IMR-90 (cell line): ENCODE measurements around the gene GPR157. TPM values are rescaled to one million over a fixed set of nuclear protein-coding genes. Genes with fewer than 3 reads are reported as not detected.

Source experiments
- ATAC-seq: fragments of 200-7000 bp; cut with Tn5 transposase; 2 replicates; pipeline ENCODE4 v1.9.1; 2020; ENCODE audit warnings: low read depth, mild to moderate bottlenecking, moderate library complexity
- BruUV-seq: library from RNA; stranded (reverse); fragments of 400-500 nt; replicated peaks from 2 replicates; lab custom pipeline; 2021; lab: Mats Ljungman, UMichigan
- CTCF ChIA-PET: fragments of 300-600 bp; formaldehyde crosslinking; extraction: SDS; loops from one replicate; lab custom pipeline; 2021; ENCODE audit warnings: antibody characterized with exemption; lab: Yijun Ruan, JAX
- POLR2A ChIA-PET: fragments of 300-600 bp; sonication (Branson Sonifier 250); formaldehyde crosslinking; loops from one replicate; lab custom pipeline; 2022; ENCODE audit warnings: antibody characterized with exemption; ENCODE audit not compliant: unreplicated experiment; lab: Charles Lee
- DNase-seq: peaks from one replicate; pipeline ENCODE4 v3.0.0; 2013
- H2AFZ ChIP-seq: replicated peaks from 2 replicates; pipeline ENCODE3; 2013; ENCODE audit warnings: low read length, mild to moderate bottlenecking; ENCODE audit not compliant: poor library complexity
- H2AK5ac ChIP-seq: 2 replicates; pipeline ENCODE4 v1.6.1; 2013; ENCODE audit warnings: low read depth, low read length, inconsistent platforms
- H2AK9ac ChIP-seq: replicated peaks from 2 replicates; pipeline ENCODE3; 2013; ENCODE audit warnings: mild to moderate bottlenecking, low read depth, low read length, moderate library complexity; ENCODE audit not compliant: poor library complexity
- H2BK120ac ChIP-seq: 2 replicates; pipeline ENCODE4 v1.6.1; 2013; ENCODE audit warnings: low read depth, low read length, inconsistent platforms
- H2BK15ac ChIP-seq: 3 replicates; pipeline ENCODE4 v1.6.1; 2013; ENCODE audit warnings: low read depth, low read length, inconsistent platforms
- H2BK20ac ChIP-seq: 2 replicates; pipeline ENCODE4 v1.6.1; 2013; ENCODE audit warnings: low read depth, mild to moderate bottlenecking, inconsistent platforms, low read length, moderate library complexity
- H2BK5ac ChIP-seq: 2 replicates; pipeline ENCODE4 v1.6.1; 2013; ENCODE audit warnings: mild to moderate bottlenecking, low read depth, low read length, inconsistent platforms; ENCODE audit not compliant: poor library complexity, severe bottlenecking
- H3K14ac ChIP-seq: replicated peaks from 2 replicates; pipeline ENCODE4 v1.6.1; 2013; ENCODE audit warnings: low read depth, low read length, inconsistent platforms
- H3K18ac ChIP-seq: 2 replicates; pipeline ENCODE4 v1.6.1; 2013; ENCODE audit warnings: low read depth, low read length, control low read depth
- H3K23ac ChIP-seq: 2 replicates; pipeline ENCODE4 v1.6.1; 2013; ENCODE audit warnings: low read depth, low read length, inconsistent platforms
- H3K27ac ChIP-seq: 2 replicates; pipeline ENCODE4 v1.5.1; 2013; ENCODE audit warnings: mild to moderate bottlenecking, control low read depth, low read length; ENCODE audit not compliant: insufficient read depth
- H3K27me3 ChIP-seq: 2 replicates; pipeline ENCODE4 v1.6.1; 2013; ENCODE audit warnings: low read length; ENCODE audit not compliant: control insufficient read depth, insufficient read depth
- H3K36me3 ChIP-seq: 2 replicates; pipeline ENCODE4 v1.6.1; 2013; ENCODE audit warnings: low read length, mixed read lengths; ENCODE audit not compliant: control insufficient read depth, insufficient read depth
- H3K4ac ChIP-seq: 2 replicates; pipeline ENCODE4 v1.6.1; 2013; ENCODE audit warnings: low read depth, low read length, inconsistent platforms
- H3K4me1 ChIP-seq: 2 replicates; pipeline ENCODE4 v1.6.1; 2013; ENCODE audit warnings: low read length, mixed read lengths; ENCODE audit not compliant: control insufficient read depth, insufficient read depth
- H3K4me2 ChIP-seq: 2 replicates; pipeline ENCODE4 v1.6.1; 2013; ENCODE audit warnings: low read depth, mild to moderate bottlenecking, control low read depth, low read length, moderate library complexity
- H3K4me3 ChIP-seq: 2 replicates; pipeline ENCODE4 v1.5.1; 2013; ENCODE audit warnings: low read depth, mild to moderate bottlenecking, control low read depth, low read length, moderate library complexity; ENCODE audit not compliant: insufficient read depth
- H3K56ac ChIP-seq: 2 replicates; pipeline ENCODE4 v1.6.1; 2013; ENCODE audit warnings: low read length, inconsistent platforms; ENCODE audit not compliant: insufficient read depth; ENCODE audit errors: extremely low read depth
- H3K79me1 ChIP-seq, 2 experiments: 2 replicates each; pipeline ENCODE4 v1.6.1; 2013; ENCODE audit warnings: low read length in 2 of 2, inconsistent platforms in 1 of 2, low read depth in 1 of 2
- H3K9ac ChIP-seq: 2 replicates; pipeline ENCODE4 v1.6.1; 2013; ENCODE audit warnings: low read depth, low read length, control low read depth
- H3K9me1 ChIP-seq: 2 replicates; pipeline ENCODE4 v1.6.1; 2013; ENCODE audit warnings: low read length, inconsistent platforms; ENCODE audit not compliant: insufficient read depth
- H3K9me3 ChIP-seq: 2 replicates; pipeline ENCODE4 v1.6.1; 2013; ENCODE audit warnings: low read length; ENCODE audit not compliant: control insufficient read depth, insufficient read depth
- H4K20me1 ChIP-seq: 2 replicates; pipeline ENCODE4 v1.6.1; 2013; ENCODE audit warnings: low read length, inconsistent platforms; ENCODE audit not compliant: insufficient read depth
- H4K5ac ChIP-seq: 2 replicates; pipeline ENCODE4 v1.6.1; 2013; ENCODE audit warnings: mild to moderate bottlenecking, low read depth, low read length, control low read depth
- H4K8ac ChIP-seq, 2 experiments: 2 replicates each; pipeline ENCODE4 v1.6.1; 2013; ENCODE audit warnings: low read depth in 2 of 2, low read length in 2 of 2, control low read depth in 1 of 2, inconsistent platforms in 1 of 2
- H4K91ac ChIP-seq: 2 replicates; pipeline ENCODE4 v1.6.1; 2013; ENCODE audit warnings: low read depth, low read length, inconsistent platforms; ENCODE audit not compliant: insufficient read depth
- CEBPB ChIP-seq: IDR thresholded peaks from 2 replicates; pipeline ENCODE4 v1.6.1; 2012; ENCODE audit warnings: low read depth, low read length, improper control_type of control experiment
- CHD1 ChIP-seq: IDR thresholded peaks from 2 replicates; pipeline ENCODE4 v1.6.1; 2012; ENCODE audit warnings: low read depth, low read length, improper control_type of control experiment
- CTCF ChIP-seq: conservative IDR thresholded peaks from 2 replicates; pipeline ENCODE4 v1.5.1; 2012; ENCODE audit warnings: mild to moderate bottlenecking, low read depth, low read length, improper control_type of control experiment
- FOS ChIP-seq: fragments of 150-350 bp; IDR thresholded peaks from 2 replicates; pipeline ENCODE4 v1.6.1; 2016; ENCODE audit warnings: low read depth, low read length
- MAZ ChIP-seq: IDR thresholded peaks from 2 replicates; pipeline ENCODE4 v1.6.1; 2012; ENCODE audit warnings: low read depth, mild to moderate bottlenecking, low read length, improper control_type of control experiment, moderate library complexity, borderline replicate concordance
- POLR2A ChIP-seq: IDR thresholded peaks from 2 replicates; pipeline ENCODE4 v1.6.1; 2012; ENCODE audit warnings: mild to moderate bottlenecking, low read depth, low read length
- RAD21 ChIP-seq: IDR thresholded peaks from 2 replicates; pipeline ENCODE4 v1.6.1; 2012; ENCODE audit warnings: low read length, improper control_type of control experiment
- RCOR1 ChIP-seq: IDR thresholded peaks from 2 replicates; pipeline ENCODE4 v1.6.1; 2012; ENCODE audit warnings: mild to moderate bottlenecking, low read length, improper control_type of control experiment; ENCODE audit not compliant: insufficient replicate concordance
- RFX5 ChIP-seq: IDR thresholded peaks from 2 replicates; pipeline ENCODE4 v1.8.0; 2012; ENCODE audit warnings: low read depth, mild to moderate bottlenecking, low read length, moderate library complexity
- WGBS, 2 experiments: methylation state at CpG; one replicate each; pipeline versions ENCODE4 v1.1.5 to v1.1.7; 2013; ENCODE audit warnings: missing lambda C conversion rate in 2 of 2; ENCODE audit not compliant: insufficient read length in 1 of 2; ENCODE audit errors: extremely low coverage in 2 of 2; 5-methylcytosine and 5-hydroxymethylcytosine counted together
- dilution Hi-C: fragments of 300-500 bp; cut with HindIII; formaldehyde crosslinking; loops from one replicate; pipeline ENCODE4 v1.14.3; 2018; ENCODE audit warnings: low sequenced_read_pairs; ENCODE audit not compliant: unreplicated experiment
- in situ Hi-C: fragments of 300-500 bp; cut with MboI; formaldehyde crosslinking; loops from 3 replicates; pipeline ENCODE4 v1.14.3; 2019; ENCODE audit warnings: low sequenced_read_pairs, inconsistent platforms, mixed read lengths
- intact Hi-C: fragments of 100-400 bp; cut with micrococcal nuclease; formaldehyde crosslinking; loops from 2 replicates; pipeline ENCODE4 v1.10.0; 2022
- polyA plus RNA-seq, 3 experiments: library from polyadenylated mRNA; depleted of rRNA; stranded (reverse); fragments of >200 nt; gene quantifications; 2 replicates each; pipeline ENCODE4 v1.2.3, GENCODE V29; 2012; ENCODE audit warnings: low replicate concordance in 1 of 3
- total RNA-seq: library from RNA; depleted of rRNA; stranded (reverse); fragments of >200 nt; gene quantifications from 2 replicates; pipeline ENCODE4 v1.2.3, GENCODE V29; 2012
- TF ChIP-seq, protein P1 (sequence below): fragments of 150-350 bp; IDR thresholded peaks from 2 replicates; pipeline ENCODE4 v1.6.1; 2016; ENCODE audit warnings: low read depth, mild to moderate bottlenecking, low read length, moderate library complexity, borderline replicate concordance

GPR157 gene
- total and polyA plus RNA-seq, 2 of the 4 experiments (the other 2 are of a cell fraction), result 1.8 to 2.7 TPM

GRCh38 chr1:9066945-9067807 lies 61.7 kb downstream of the GPR157 start (continued):
- peak; percentile 97 for TF ChIP-seq CEBPB

- POLR2A ChIA-PET, result no interaction called here
- peak overlapping the region; percentile 36; the same call in 1 of the 2 replicates for H2BK120ac ChIP-seq
- no peaks in the 10 kb centered on the region for H3K27me3 ChIP-seq
- CTCF ChIA-PET, result no interaction called here
- no peak overlapping the region for H2BK5ac ChIP-seq
- DNase-seq (no peak), ATAC-seq (no peak)
- H2AK9ac ChIP-seq, result no peak overlapping the region
- no peaks in the 10 kb centered on the region for H4K20me1 ChIP-seq
- peak overlapping the region; percentile 64; the same call in 1 of the 2 replicates for H4K5ac ChIP-seq
- H3K79me1 ChIP-seq, result no peaks in the 10 kb centered on the region
- peak overlapping the region; percentile 70; the same call in 1 of the 2 replicates for H3K14ac ChIP-seq
- peak overlapping the region; percentile 11; the same call in 1 of the 2 replicates for H2BK20ac ChIP-seq
- H4K91ac ChIP-seq, result no peak overlapping the region; the same call in 1 of the 2 replicates
- H4K8ac ChIP-seq, result peak overlapping the region in 1 of 2 experiments; percentile 53; a peak in 1 of 4 replicates
- H3K9me1 ChIP-seq, result no peaks in the 10 kb centered on the region; the same call in 1 of the 2 replicates
- H3K27ac ChIP-seq, result no peak overlapping the region
- no peaks in the 10 kb centered on the region for H3K9me3 ChIP-seq
- H2AFZ ChIP-seq, result no peak overlapping the region
- dilution Hi-C loops, result no loop called here
- BruUV-seq, result no TSS peak
- peak overlapping the region; percentile 36; the same call in 1 of the 3 replicates for H2BK15ac ChIP-seq
- no peak overlapping the region for H3K9ac ChIP-seq
- H3K4me1 ChIP-seq, result peaks cover 18% of the 10 kb centered on the region
- H3K4ac ChIP-seq, result peak overlapping the region; percentile 11; the same call in 1 of the 2 replicates
- no CpG with 5 or more reads among the region's 7 CpGs for WGBS, 2 experiments
- no peak overlapping the region; the same call in 1 of the 2 replicates for H3K23ac ChIP-seq
- peak overlapping the region; percentile 7; the same call in 1 of the 2 replicates for H2AK5ac ChIP-seq
- no peak overlapping the region for H3K4me3 ChIP-seq
- no peaks in the 10 kb centered on the region for H3K36me3 ChIP-seq
- H3K4me2 ChIP-seq, result no peak overlapping the region
- intact Hi-C loops, result no loop called here
- no peak overlapping the region for H3K56ac ChIP-seq
- in situ Hi-C loops, result loop anchor here (10.0 kb wide), 1 partner anchor 60 kb away; the partner anchor contains the start of gene GPR157
- H3K18ac ChIP-seq, result peak overlapping the region; percentile 77; the same call in 1 of the 2 replicates
- TF ChIP-seq RFX5 (no peak), CHD1 (no peak), POLR2A (no peak), FOS (no peak), CEBPB (no peak), MAZ (no peak), CTCF (no peak), RAD21 (no peak), RCOR1 (no peak)
- TF ChIP-seq, protein P1, sequence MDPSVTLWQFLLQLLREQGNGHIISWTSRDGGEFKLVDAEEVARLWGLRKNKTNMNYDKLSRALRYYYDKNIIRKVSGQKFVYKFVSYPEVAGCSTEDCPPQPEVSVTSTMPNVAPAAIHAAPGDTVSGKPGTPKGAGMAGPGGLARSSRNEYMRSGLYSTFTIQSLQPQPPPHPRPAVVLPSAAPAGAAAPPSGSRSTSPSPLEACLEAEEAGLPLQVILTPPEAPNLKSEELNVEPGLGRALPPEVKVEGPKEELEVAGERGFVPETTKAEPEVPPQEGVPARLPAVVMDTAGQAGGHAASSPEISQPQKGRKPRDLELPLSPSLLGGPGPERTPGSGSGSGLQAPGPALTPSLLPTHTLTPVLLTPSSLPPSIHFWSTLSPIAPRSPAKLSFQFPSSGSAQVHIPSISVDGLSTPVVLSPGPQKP, result no peak
Measured at GRCh38 chr1:9065213-9065751, 63.6 kb downstream of the GPR157 start.
